ENCODE results near the gene ZNF335.

ZNF335 gene

DNA sequence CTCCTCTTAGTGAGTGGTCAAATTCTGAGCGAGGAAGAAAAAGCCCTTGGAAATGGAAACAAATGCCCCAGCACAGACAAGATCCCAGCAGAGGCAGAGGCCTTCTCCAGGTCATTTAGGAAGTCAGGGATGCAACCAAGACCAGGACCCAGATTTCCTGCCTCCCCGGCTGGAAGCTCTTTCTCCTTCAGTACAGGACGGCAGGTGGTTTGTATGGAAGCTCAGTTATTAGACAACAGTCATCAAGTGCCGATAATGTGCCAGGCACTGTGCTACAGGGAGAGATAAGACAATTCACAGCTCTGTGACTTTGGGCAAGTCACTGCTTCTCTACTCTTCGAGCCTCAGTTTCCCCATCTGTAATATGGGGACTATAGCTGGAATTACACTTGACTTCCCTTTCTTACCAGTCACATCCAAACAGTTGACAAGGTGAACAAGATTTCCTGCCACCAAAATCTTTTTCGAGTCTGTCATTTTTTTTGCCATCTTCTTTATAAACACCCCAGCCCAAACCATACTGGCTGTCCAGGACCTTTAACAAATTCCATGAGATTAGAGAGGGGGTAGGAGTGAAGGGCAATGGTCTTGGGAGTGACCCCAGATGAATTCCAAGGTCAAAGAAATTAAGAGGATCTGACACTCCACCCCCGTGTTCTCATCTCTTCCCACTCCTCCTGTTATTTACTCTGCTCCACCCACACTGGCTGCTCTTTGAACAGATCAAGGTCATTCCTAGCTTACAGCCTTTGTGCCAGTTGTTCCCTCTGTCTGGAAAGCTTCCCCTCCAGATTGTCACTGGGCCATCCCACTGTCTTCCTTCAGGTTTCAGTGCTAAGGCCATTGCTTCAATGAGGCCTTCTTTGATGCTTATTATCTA lies 42.8 kb upstream of the ZNF335 start:
- CTCF ChIA-PET = interaction anchor here (0.7 to 1.8 kb wide), 11 partner anchors 9 to 104 kb away, joined by 3 to 10 read pairs (median 3); no protein-coding TSS in a partner anchor
- no peak for DNase-seq (ENCODE audit: extremely low spot score)
- TF ChIP-seq TARDBP (IDR thresholded peaks at IDR 0.05) = no peak
- TF ChIP-seq HDGF (IDR thresholded peaks at IDR 0.05; ENCODE audit: borderline replicate concordance) = no peak
- TF ChIP-seq ZNF384 (IDR thresholded peaks at IDR 0.05) = no peak
- no peak for TF ChIP-seq NFRKB (IDR thresholded peaks at IDR 0.05)
- no peak for TF ChIP-seq ELF4 (IDR thresholded peaks at IDR 0.05)
- no peak for TF ChIP-seq FOXK2 (IDR thresholded peaks at IDR 0.05)
- no peak for TF ChIP-seq FOXA1 (IDR thresholded peaks at IDR 0.05)
- TF ChIP-seq LEF1 (IDR thresholded peaks at IDR 0.05; ENCODE audit: borderline replicate concordance) = no peak
- TF ChIP-seq CTBP1 (IDR thresholded peaks at IDR 0.05; ENCODE audit: borderline replicate concordance) = no peak
- no peak for TF ChIP-seq FOXM1 (IDR thresholded peaks at IDR 0.05; ENCODE audit: borderline replicate concordance)
- no peak for TF ChIP-seq ARNT (IDR thresholded peaks at IDR 0.05)
- TF ChIP-seq SUZ12 (IDR thresholded peaks at IDR 0.05) = no peak
- no peak for TF ChIP-seq BHLHE40 (IDR thresholded peaks at IDR 0.05; ENCODE audit: borderline replicate concordance)
- POLR2A ChIA-PET = interaction anchor here (0.8 to 1.3 kb wide), 2 partner anchors 28 to 350 kb away, joined by 3 to 4 read pairs; no protein-coding TSS in a partner anchor

DNA sequence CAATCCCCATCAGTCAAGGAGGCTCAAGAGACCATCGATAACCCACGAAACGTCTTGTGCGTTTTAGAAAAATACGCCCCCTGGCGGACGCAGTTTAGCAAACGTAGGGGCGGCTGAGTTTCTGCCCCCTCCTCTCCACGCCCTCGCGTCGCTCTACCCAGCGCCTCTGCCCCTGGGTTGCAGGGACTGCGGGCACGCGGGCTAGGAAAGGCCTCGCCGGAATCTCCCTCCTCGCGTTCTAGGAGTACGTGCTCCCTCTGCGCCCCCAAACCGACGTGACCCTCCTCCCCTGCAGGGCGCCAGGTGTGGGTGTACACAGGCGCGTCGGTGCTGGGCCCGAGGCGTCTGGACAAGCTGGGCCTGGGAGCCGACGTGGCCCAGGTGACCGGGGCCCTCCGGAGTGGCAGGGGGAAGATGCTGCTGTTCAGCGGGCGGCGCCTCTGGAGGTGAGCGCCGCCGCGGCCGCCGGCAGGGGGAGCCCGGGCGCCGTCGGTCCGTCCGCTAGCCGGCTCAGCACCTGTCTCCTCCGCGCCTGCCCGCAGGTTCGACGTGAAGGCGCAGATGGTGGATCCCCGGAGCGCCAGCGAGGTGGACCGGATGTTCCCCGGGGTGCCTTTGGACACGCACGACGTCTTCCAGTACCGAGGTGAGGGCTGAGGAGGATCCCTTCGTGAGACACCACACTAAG lies 42.0 kb upstream of the ZNF335 start:
- DNase-seq (ENCODE audit: extremely low spot score) = peak; percentile 77
- POLR2A ChIA-PET = interaction anchor here (0.8 to 1.3 kb wide), 2 partner anchors 27 to 350 kb away, joined by 3 to 4 read pairs; no protein-coding TSS in a partner anchor
- CTCF ChIA-PET = interaction anchor here (0.7 to 1.8 kb wide), 13 partner anchors 8 to 105 kb away, joined by 3 to 10 read pairs (median 3); no protein-coding TSS in a partner anchor
- TF ChIP-seq L3MBTL2 (conservative IDR thresholded peaks at IDR 0.05) (peak; percentile 51; the same call in 1 of the 2 replicates), SUZ12 (IDR thresholded peaks at IDR 0.05) (no peak)

DNA sequence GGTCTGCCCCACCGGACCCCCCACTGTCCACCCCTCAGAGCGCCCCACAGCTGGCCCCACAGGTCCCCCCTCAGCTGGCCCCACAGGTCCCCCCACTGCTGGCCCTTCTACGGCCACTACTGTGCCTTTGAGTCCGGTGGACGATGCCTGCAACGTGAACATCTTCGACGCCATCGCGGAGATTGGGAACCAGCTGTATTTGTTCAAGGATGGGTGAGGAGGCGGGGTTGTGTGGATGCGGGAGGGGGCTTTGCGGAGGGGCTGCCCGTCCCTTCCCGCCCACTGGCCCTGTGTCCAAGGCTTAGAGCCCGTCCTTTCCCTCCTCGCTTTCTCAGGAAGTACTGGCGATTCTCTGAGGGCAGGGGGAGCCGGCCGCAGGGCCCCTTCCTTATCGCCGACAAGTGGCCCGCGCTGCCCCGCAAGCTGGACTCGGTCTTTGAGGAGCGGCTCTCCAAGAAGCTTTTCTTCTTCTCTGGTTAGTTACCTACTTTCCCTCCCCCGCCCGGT lies 41.4 kb upstream of the ZNF335 start:
- POLR2A ChIA-PET = no interaction called here
- CTCF ChIA-PET = interaction anchor here (0.7 to 1.8 kb wide), 5 partner anchors 12 to 80 kb away, joined by 3 to 8 read pairs (median 3); no protein-coding TSS in a partner anchor
- no peak for DNase-seq (ENCODE audit: extremely low spot score)
- no peak for TF ChIP-seq SP1 (IDR thresholded peaks at IDR 0.05)
- TF ChIP-seq, protein P1, sequence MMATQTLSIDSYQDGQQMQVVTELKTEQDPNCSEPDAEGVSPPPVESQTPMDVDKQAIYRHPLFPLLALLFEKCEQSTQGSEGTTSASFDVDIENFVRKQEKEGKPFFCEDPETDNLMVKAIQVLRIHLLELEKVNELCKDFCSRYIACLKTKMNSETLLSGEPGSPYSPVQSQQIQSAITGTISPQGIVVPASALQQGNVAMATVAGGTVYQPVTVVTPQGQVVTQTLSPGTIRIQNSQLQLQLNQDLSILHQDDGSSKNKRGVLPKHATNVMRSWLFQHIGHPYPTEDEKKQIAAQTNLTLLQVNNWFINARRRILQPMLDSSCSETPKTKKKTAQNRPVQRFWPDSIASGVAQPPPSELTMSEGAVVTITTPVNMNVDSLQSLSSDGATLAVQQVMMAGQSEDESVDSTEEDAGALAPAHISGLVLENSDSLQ (IDR thresholded peaks at IDR 0.05) = no peak
- TF ChIP-seq HDGF (IDR thresholded peaks at IDR 0.05; ENCODE audit: borderline replicate concordance) = no peak
- no peak for TF ChIP-seq BHLHE40 (IDR thresholded peaks at IDR 0.05; ENCODE audit: borderline replicate concordance)
- no peak for TF ChIP-seq NFRKB (IDR thresholded peaks at IDR 0.05)
- no peak for TF ChIP-seq FOXM1 (IDR thresholded peaks at IDR 0.05; ENCODE audit: borderline replicate concordance)
- no peak for TF ChIP-seq ELF4 (IDR thresholded peaks at IDR 0.05)
- no peak for TF ChIP-seq SUZ12 (IDR thresholded peaks at IDR 0.05)
- no peak for TF ChIP-seq CTBP1 (IDR thresholded peaks at IDR 0.05; ENCODE audit: borderline replicate concordance)
- no peak for TF ChIP-seq FOXA1 (IDR thresholded peaks at IDR 0.05)
- TF ChIP-seq ZNF384 (IDR thresholded peaks at IDR 0.05) = no peak
- no peak for TF ChIP-seq ARNT (IDR thresholded peaks at IDR 0.05)
- no peak for TF ChIP-seq TARDBP (IDR thresholded peaks at IDR 0.05)
- TF ChIP-seq L3MBTL2 (conservative IDR thresholded peaks at IDR 0.05) = no peak
- no peak for TF ChIP-seq LEF1 (IDR thresholded peaks at IDR 0.05; ENCODE audit: borderline replicate concordance)
- TF ChIP-seq FOXK2 (IDR thresholded peaks at IDR 0.05) = no peak

DNA sequence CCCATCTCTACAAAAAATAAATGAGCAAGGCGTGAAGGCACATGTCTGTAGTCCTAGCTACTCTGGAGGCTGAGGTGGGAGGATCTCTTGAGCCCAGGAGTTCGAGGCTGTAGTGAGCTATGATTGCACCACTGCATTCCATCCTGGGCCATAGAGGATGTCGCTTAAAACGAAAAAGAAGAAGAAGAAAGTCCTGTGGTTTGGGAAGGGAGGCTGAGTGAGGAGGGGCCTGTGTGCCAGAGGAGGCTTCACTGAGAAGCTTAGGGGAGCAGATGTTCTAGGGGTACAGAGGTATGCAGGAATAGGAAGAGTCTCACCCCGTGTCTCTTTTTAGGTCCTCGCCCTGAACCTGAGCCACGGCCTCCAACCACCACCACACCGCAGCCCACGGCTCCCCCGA lies 40.9 kb upstream of the ZNF335 start:
- POLR2A ChIA-PET = no interaction called here
- CTCF ChIA-PET = interaction anchor here (0.7 to 1.9 kb wide), 5 partner anchors 12 to 75 kb away, joined by 3 to 10 read pairs (median 5); no protein-coding TSS in a partner anchor
- TF ChIP-seq ZNF384 (IDR thresholded peaks at IDR 0.05) (no peak), ARNT (IDR thresholded peaks at IDR 0.05) (no peak), FOXM1 (IDR thresholded peaks at IDR 0.05; ENCODE audit: borderline replicate concordance) (no peak), NFRKB (IDR thresholded peaks at IDR 0.05) (no peak), LEF1 (IDR thresholded peaks at IDR 0.05; ENCODE audit: borderline replicate concordance) (no peak), SUZ12 (IDR thresholded peaks at IDR 0.05) (no peak), L3MBTL2 (conservative IDR thresholded peaks at IDR 0.05) (no peak), BHLHE40 (IDR thresholded peaks at IDR 0.05; ENCODE audit: borderline replicate concordance) (no peak), SP1 (IDR thresholded peaks at IDR 0.05) (no peak), HDGF (IDR thresholded peaks at IDR 0.05; ENCODE audit: borderline replicate concordance) (no peak), ELF4 (IDR thresholded peaks at IDR 0.05) (no peak), CTBP1 (IDR thresholded peaks at IDR 0.05; ENCODE audit: borderline replicate concordance) (no peak), TARDBP (IDR thresholded peaks at IDR 0.05) (no peak), FOXA1 (IDR thresholded peaks at IDR 0.05) (no peak), FOXK2 (IDR thresholded peaks at IDR 0.05) (no peak)
- TF ChIP-seq, protein P1 (IDR thresholded peaks at IDR 0.05) = no peak
- no peak for DNase-seq (ENCODE audit: extremely low spot score)

DNA sequence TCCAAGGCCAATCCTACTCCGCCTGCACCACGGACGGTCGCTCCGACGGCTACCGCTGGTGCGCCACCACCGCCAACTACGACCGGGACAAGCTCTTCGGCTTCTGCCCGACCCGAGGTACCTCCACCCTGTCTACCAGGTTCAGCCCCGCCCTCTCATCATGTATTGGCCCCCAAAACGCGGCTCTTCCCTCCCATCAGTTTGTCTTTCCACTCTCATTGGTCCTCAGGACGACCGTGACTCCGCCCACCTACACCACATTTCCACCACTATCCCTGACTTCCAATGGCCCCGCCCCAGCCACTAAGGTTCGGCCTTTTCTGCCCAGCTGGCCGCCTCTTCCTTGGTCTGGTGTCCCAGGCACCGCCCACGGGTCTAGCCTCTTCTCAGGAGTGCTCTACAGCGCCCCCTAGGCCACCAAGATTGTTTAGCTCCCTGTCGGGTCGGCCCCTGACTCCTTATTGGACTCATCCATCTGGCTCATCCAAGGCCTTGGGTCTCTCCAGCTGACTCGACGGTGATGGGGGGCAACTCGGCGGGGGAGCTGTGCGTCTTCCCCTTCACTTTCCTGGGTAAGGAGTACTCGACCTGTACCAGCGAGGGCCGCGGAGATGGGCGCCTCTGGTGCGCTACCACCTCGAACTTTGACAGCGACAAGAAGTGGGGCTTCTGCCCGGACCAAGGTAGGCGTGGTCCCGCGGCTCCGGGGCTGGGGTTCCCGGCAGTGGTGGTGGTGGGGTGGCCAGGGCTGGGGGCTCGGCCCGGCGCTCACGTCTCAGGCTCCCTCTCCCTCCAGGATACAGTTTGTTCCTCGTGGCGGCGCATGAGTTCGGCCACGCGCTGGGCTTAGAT lies 39.9 kb upstream of the ZNF335 start:
- TF ChIP-seq NFRKB (IDR thresholded peaks at IDR 0.05) (no peak), SP1 (IDR thresholded peaks at IDR 0.05) (no peak), BHLHE40 (IDR thresholded peaks at IDR 0.05; ENCODE audit: borderline replicate concordance) (no peak), ELF4 (IDR thresholded peaks at IDR 0.05) (no peak), FOXK2 (IDR thresholded peaks at IDR 0.05) (no peak), CTBP1 (IDR thresholded peaks at IDR 0.05; ENCODE audit: borderline replicate concordance) (no peak), FOXA1 (IDR thresholded peaks at IDR 0.05) (no peak), LEF1 (IDR thresholded peaks at IDR 0.05; ENCODE audit: borderline replicate concordance) (no peak), L3MBTL2 (conservative IDR thresholded peaks at IDR 0.05) (no peak), ARNT (IDR thresholded peaks at IDR 0.05) (no peak), FOXM1 (IDR thresholded peaks at IDR 0.05; ENCODE audit: borderline replicate concordance) (no peak), SUZ12 (IDR thresholded peaks at IDR 0.05) (no peak), HDGF (IDR thresholded peaks at IDR 0.05; ENCODE audit: borderline replicate concordance) (no peak), ZNF384 (IDR thresholded peaks at IDR 0.05) (no peak), TARDBP (IDR thresholded peaks at IDR 0.05) (no peak)
- TF ChIP-seq, protein P1 (IDR thresholded peaks at IDR 0.05) = no peak
- peak; percentile 58 for DNase-seq (ENCODE audit: extremely low spot score)
- POLR2A ChIA-PET = no interaction called here
- CTCF ChIA-PET = interaction anchor here (0.5 to 1.9 kb wide), 3 partner anchors 11 to 170 kb away, joined by 3 to 10 read pairs (median 3); no protein-coding TSS in a partner anchor

All from HEK293T (cell line).